OCI-LY1 (cell line): Measurements from ENCODE around the gene ZNF407.

Source experiments
- H2AFZ ChIP-seq: fragments of 200-600 bp; sonication (generic), shearing (Covaris generic); 2 replicates; pipeline ENCODE4 v1.6.0; 2014; ENCODE audit warnings: antibody characterized with exemption, mild to moderate bottlenecking, low read length
- H3F3A ChIP-seq: fragments of 200-600 bp; sonication (generic), shearing (Covaris generic); 2 replicates; pipeline ENCODE4 v1.6.0; 2014; ENCODE audit warnings: mild to moderate bottlenecking, antibody characterized with exemption, low read length, moderate library complexity; ENCODE audit not compliant: insufficient read depth
- H3K27ac ChIP-seq: fragments of 200-600 bp; sonication (generic); 2 replicates; pipeline ENCODE4 v1.5.1; 2014; ENCODE audit warnings: low read length, mixed run types, mild to moderate bottlenecking, low read depth; ENCODE audit not compliant: poor library complexity, severe bottlenecking
- H3K27me3 ChIP-seq: fragments of 200-600 bp; sonication (generic); 2 replicates; pipeline ENCODE4 v1.6.0; 2014; ENCODE audit warnings: antibody characterized with exemption, mild to moderate bottlenecking, low read length, moderate library complexity; ENCODE audit not compliant: insufficient read depth
- H3K36me3 ChIP-seq: fragments of 200-600 bp; sonication (generic); 2 replicates; pipeline ENCODE4 v1.6.1; 2014; ENCODE audit warnings: mild to moderate bottlenecking, antibody characterized with exemption, low read length, moderate library complexity, mixed read lengths; ENCODE audit not compliant: insufficient read depth
- H3K4me1 ChIP-seq: fragments of 200-600 bp; sonication (generic); 2 replicates; pipeline ENCODE4 v1.5.1; 2014; ENCODE audit warnings: mild to moderate bottlenecking, low read length, moderate library complexity; ENCODE audit not compliant: insufficient read depth, severe bottlenecking
- H3K4me2 ChIP-seq: fragments of 200-600 bp; sonication (generic), shearing (Covaris generic); 2 replicates; pipeline ENCODE4 v1.6.1; 2014; ENCODE audit warnings: low read length
- H3K4me3 ChIP-seq: fragments of 200-600 bp; sonication (generic); 2 replicates; pipeline ENCODE4 v1.5.1; 2014; ENCODE audit warnings: low read length, low read depth, mild to moderate bottlenecking, mixed read lengths; ENCODE audit not compliant: poor library complexity, severe bottlenecking
- H3K79me2 ChIP-seq: fragments of 200-600 bp; shearing (Covaris generic); 2 replicates; pipeline ENCODE4 v1.6.1; 2016; ENCODE audit warnings: mixed run types, low read length, mixed read lengths; ENCODE audit not compliant: insufficient read depth
- H3K9ac ChIP-seq: fragments of 200-600 bp; sonication (generic), shearing (Covaris generic); 2 replicates; pipeline ENCODE4 v1.6.1; 2014; ENCODE audit warnings: mild to moderate bottlenecking, low read length, mixed read lengths
- H3K9me2 ChIP-seq: fragments of 200-600 bp; sonication (generic), shearing (Covaris generic); 2 replicates; pipeline ENCODE4 v1.6.1; 2014; ENCODE audit warnings: low read depth, mild to moderate bottlenecking, low read length, mixed read lengths
- H3K9me3 ChIP-seq: fragments of 200-600 bp; shearing (Covaris generic); 2 replicates; pipeline ENCODE4 v1.6.1; 2014; ENCODE audit warnings: low read length, mixed read lengths
- H4K20me1 ChIP-seq: fragments of 200-600 bp; sonication (generic), shearing (Covaris generic); 2 replicates; pipeline ENCODE4 v1.6.0; 2016; ENCODE audit warnings: mild to moderate bottlenecking, low read length; ENCODE audit not compliant: insufficient read depth
- EZH2 ChIP-seq: fragments of 200-600 bp; sonication (generic), shearing (Covaris generic); IDR thresholded peaks from 2 replicates; pipeline ENCODE4 v1.8.0; 2017; ENCODE audit warnings: borderline replicate concordance, mixed run types, mild to moderate bottlenecking, antibody characterized with exemption, low read length, moderate library complexity, mixed read lengths
- TF ChIP-seq, protein P1 (sequence below): fragments of 200-600 bp; sonication (generic), shearing (Covaris generic); IDR thresholded peaks from 2 replicates; pipeline ENCODE4 v1.5.1; 2017; ENCODE audit warnings: mild to moderate bottlenecking, antibody characterized with exemption, low read length, moderate library complexity, mixed read lengths

The ZNF407 gene

DNA sequence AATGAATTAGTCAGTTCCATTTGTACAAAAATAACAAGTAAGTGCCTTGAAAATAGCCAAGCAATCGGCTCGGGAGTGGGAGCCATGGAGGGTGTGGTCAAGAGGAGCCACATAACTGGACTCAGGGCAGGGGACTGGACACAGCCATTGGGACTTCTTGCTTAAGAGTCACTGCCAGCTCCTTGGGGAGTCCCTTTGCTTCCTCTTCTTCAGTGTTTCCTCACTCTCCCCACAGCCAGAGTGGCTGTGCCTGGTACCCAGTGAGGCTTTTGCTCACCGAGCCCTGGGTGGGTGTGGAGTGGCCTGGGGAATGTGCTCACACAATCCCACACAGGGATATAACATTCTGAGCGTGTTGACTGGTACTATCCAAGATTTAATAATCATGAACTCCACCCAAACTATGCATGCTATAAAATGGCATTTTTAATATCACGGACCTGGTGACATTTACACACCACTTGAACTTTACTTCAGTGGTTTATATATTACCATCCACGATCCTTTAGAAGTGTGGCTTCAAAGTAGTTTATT lies 516.6 kb downstream of the ZNF407 start:
- no peaks in the 10 kb centered on the region for H3F3A ChIP-seq
- H3K4me1 ChIP-seq = no peaks in the 10 kb centered on the region
- H3K4me3 ChIP-seq = no peak overlapping the region
- no peak for TF ChIP-seq EZH2
- TF ChIP-seq, protein P1, sequence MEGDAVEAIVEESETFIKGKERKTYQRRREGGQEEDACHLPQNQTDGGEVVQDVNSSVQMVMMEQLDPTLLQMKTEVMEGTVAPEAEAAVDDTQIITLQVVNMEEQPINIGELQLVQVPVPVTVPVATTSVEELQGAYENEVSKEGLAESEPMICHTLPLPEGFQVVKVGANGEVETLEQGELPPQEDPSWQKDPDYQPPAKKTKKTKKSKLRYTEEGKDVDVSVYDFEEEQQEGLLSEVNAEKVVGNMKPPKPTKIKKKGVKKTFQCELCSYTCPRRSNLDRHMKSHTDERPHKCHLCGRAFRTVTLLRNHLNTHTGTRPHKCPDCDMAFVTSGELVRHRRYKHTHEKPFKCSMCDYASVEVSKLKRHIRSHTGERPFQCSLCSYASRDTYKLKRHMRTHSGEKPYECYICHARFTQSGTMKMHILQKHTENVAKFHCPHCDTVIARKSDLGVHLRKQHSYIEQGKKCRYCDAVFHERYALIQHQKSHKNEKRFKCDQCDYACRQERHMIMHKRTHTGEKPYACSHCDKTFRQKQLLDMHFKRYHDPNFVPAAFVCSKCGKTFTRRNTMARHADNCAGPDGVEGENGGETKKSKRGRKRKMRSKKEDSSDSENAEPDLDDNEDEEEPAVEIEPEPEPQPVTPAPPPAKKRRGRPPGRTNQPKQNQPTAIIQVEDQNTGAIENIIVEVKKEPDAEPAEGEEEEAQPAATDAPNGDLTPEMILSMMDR = no peak
- H3K9ac ChIP-seq = no peak overlapping the region
- H3K9me3 ChIP-seq = no peaks in the 10 kb centered on the region
- no peak overlapping the region for H3K27ac ChIP-seq
- H3K4me2 ChIP-seq = no peak overlapping the region
- H3K9me2 ChIP-seq = no peaks in the 10 kb centered on the region
- H4K20me1 ChIP-seq = no peaks in the 10 kb centered on the region
- H3K79me2 ChIP-seq = no peaks in the 10 kb centered on the region
- no peaks in the 10 kb centered on the region for H3K36me3 ChIP-seq
- H2AFZ ChIP-seq = no peak overlapping the region
- H3K27me3 ChIP-seq = no peaks in the 10 kb centered on the region; the same call in 1 of the 2 replicates
